ENCODE data around the gene DHX32. TPM values are rescaled to one million over a fixed set of nuclear protein-coding genes. Genes with fewer than 3 reads are reported as not detected.

Gene DHX32
- total RNA-seq, 1 experiment from 2014 or later, result 12.0 TPM

DNA sequence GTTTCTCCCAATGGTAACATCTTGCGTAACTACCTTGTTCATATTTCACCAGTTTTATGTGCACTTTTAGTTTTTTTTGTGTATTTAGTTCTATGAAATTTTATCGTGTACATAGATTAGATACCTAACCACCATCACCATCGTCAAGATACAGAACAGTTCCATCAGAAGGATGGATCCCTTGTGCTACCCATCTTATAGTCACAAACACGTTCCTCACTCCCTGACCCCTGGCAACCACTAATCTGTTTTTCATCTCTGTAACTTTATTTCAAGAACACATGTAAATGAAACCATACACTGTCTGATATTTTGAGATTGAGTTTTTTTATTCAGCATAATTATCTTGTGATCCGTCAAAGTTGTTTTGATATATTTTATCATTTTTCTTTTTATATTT lies 45.2 kb upstream of the DHX32 start:
- Histone ChIP-seq H3K27ac (ENCODE audit: insufficient read length, low read depth, low read length) (no peak overlapping the region), H3K4ac (ENCODE audit: low read depth, low read length) (no peak overlapping the region), H3K27me3 (ENCODE audit: insufficient read depth, low read length) (no peaks in the 10 kb centered on the region), H3K79me2 (ENCODE audit: insufficient read depth, low read length) (no peaks in the 10 kb centered on the region), H3K4me1 (ENCODE audit: insufficient read depth, low read length) (no peaks in the 10 kb centered on the region), H3K9me3 (ENCODE audit: control insufficient read depth, low read depth, low read length) (peaks cover 6% of the 10 kb centered on the region), H3K56ac (ENCODE audit: insufficient read length, low read depth, low read length) (no peak overlapping the region), H3K79me1 (ENCODE audit: insufficient read depth, low read depth, low read length, poor library complexity, severe bottlenecking) (no peaks in the 10 kb centered on the region), H4K20me1 (ENCODE audit: control insufficient read depth, insufficient read depth, insufficient read length) (no peaks in the 10 kb centered on the region), H4K8ac (replicated peaks; ENCODE audit: insufficient read length, low read depth, low read length) (no peak overlapping the region), H3K9ac (ENCODE audit: extremely low read depth, insufficient read length, low read length) (no peak overlapping the region), H3T11ph (ENCODE audit: low read length) (no peak overlapping the region), H2BK12ac (ENCODE audit: insufficient read length, low read depth, low read length) (no peak overlapping the region), H3K4me2 (ENCODE audit: insufficient read depth, insufficient read length, low read length) (no peak overlapping the region), H2AK5ac (ENCODE audit: insufficient read length, low read length) (no peak overlapping the region), H2BK20ac (ENCODE audit: low read depth, low read length, poor library complexity, severe bottlenecking) (no peak overlapping the region), H3K23ac (ENCODE audit: insufficient read length, low read depth, low read length) (no peak overlapping the region), H3K23me2 (ENCODE audit: insufficient read length, low read depth, low read length, poor library complexity, severe bottlenecking) (no peaks in the 10 kb centered on the region), H3K14ac (ENCODE audit: insufficient read depth, low read length) (no peak overlapping the region), H2BK120ac (ENCODE audit: low read depth, low read length, poor library complexity, severe bottlenecking) (no peak overlapping the region), H4K5ac (ENCODE audit: insufficient read length, low read depth, low read length) (no peak overlapping the region), H2BK5ac (ENCODE audit: insufficient read length, low read length) (no peak overlapping the region), H3K18ac (ENCODE audit: insufficient read length, low read depth, low read length) (no peak overlapping the region), H2BK15ac (ENCODE audit: low read depth, low read length) (no peak overlapping the region), H2AFZ (ENCODE audit: low read length) (no peak overlapping the region), H4K91ac (ENCODE audit: insufficient read length, low read depth, low read length) (no peak overlapping the region)
- H3K4me3 Mint-ChIP-seq, result no peak overlapping the region
- H3K9me3 Mint-ChIP-seq, result peaks cover 5 to 8% of the 10 kb centered on the region in 2 experiments
- peaks cover 0 to 9% of the 10 kb centered on the region in 2 experiments; a peak in 2 of 4 replicates for H3K4me1 Mint-ChIP-seq
- TF ChIP-seq, protein P1, sequence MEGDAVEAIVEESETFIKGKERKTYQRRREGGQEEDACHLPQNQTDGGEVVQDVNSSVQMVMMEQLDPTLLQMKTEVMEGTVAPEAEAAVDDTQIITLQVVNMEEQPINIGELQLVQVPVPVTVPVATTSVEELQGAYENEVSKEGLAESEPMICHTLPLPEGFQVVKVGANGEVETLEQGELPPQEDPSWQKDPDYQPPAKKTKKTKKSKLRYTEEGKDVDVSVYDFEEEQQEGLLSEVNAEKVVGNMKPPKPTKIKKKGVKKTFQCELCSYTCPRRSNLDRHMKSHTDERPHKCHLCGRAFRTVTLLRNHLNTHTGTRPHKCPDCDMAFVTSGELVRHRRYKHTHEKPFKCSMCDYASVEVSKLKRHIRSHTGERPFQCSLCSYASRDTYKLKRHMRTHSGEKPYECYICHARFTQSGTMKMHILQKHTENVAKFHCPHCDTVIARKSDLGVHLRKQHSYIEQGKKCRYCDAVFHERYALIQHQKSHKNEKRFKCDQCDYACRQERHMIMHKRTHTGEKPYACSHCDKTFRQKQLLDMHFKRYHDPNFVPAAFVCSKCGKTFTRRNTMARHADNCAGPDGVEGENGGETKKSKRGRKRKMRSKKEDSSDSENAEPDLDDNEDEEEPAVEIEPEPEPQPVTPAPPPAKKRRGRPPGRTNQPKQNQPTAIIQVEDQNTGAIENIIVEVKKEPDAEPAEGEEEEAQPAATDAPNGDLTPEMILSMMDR (conservative IDR thresholded peaks at IDR 0.05), result no peak
- H3K27ac Mint-ChIP-seq, result no peak overlapping the region
- no peak for DNase-seq
- WGBS (ENCODE audit: extremely low coverage, insufficient read length, low lambda C conversion rate), result no CpG with 5 or more reads among the region's 5 CpGs
- no peaks in the 10 kb centered on the region for H3K27me3 Mint-ChIP-seq (ENCODE audit: low read depth)
- peaks cover 0 to under 1% (median 0%) of the 10 kb centered on the region in 3 experiments; a peak in 2 of 7 replicates for H3K36me3 Mint-ChIP-seq (ENCODE audit: insufficient read depth in 1 of 3, low read depth in 3 of 3)
